Measurements from ENCODE around the gene M6PR.

The M6PR gene

DNA sequence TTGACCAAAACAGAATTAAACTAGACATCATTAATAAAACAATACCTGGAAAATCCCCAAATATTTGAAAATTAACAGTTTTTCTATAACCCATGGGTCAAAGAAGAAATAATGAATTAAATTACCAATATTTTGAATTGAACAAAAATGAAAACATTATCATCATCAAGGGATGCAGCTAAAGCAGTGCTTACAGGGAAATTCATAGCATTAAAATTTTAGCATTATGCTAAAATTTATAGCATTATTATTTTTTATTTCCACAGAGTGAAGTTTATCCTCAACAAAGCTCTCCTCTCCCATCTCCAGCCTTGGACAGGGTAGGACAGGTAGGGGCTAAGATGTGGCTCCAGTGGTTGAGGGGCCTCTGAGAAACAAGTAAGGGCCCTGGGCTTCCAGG, 19.3 kb upstream of the M6PR start:
- no peak for DNase-seq
- TF ChIP-seq GATA1 (IDR thresholded peaks at IDR 0.05; ENCODE audit: low read depth, low read length) (no peak), POLR2A (IDR thresholded peaks at IDR 0.05; ENCODE audit: low read length) (no peak)

DNA sequence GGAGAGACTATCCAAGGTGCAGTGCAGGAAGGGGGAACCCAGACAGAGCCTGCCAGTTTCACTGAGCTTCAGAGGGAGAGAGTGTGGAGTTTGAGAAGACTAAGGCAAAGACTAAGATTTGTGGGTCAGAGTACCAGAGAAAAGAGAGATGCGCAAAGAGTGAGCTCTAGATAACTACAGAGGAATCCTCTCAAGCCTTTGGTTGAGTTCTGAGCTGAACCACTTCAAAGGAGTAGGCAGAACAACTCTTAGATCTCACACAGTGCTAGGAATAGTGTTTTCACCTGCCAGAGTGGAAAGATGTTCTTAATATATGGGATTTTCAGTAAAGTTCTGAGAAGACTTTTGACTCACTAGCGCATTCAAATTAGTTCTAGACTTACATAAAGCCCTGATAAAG, 10.7 kb upstream of the M6PR start:
- DNase-seq: no peak
- TF ChIP-seq GATA1 (IDR thresholded peaks at IDR 0.05; ENCODE audit: low read depth, low read length): no peak
- TF ChIP-seq POLR2A (IDR thresholded peaks at IDR 0.05; ENCODE audit: low read length): no peak

DNA sequence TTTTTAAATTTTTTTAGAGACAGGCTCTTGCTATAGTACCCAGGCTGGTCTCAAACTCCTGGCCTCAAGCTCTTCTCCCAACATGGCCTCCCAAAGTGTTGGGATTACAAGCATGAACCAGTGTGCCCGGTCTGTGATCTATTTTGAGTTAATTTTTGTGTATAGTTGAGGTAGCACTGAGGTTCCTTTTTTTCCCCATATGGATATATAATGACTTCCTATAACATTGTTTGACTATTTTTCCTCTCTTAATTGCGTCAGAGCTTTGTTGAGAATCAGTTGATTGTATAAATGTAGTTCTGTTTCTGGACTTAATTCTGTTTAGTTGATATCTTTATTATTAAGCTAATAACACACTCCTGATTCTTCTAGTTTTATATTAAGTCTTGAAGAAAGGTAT, 8.6 kb upstream of the M6PR start:
- DNase-seq: no peak
- TF ChIP-seq GATA1 (IDR thresholded peaks at IDR 0.05; ENCODE audit: low read depth, low read length) (no peak), POLR2A (IDR thresholded peaks at IDR 0.05; ENCODE audit: low read length) (no peak)

DNA sequence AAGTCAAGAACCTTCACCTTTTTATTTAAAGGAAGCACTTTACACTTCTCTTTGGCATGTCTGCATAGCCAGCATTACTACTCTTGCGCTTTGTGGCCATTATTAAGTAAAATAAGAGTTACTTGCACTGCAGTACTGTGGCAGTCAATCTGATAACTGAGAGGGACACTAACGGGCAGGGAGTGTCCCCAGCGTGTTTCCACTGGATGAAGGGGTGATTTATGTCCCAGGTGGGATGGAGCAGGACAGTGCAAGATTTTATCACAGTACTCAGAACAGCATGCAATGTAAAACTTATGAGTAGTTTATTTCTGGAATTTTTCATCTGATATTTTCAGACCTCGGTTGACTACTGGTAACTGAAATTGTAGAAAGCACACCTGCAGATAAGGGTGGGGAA, 8.1 kb upstream of the M6PR start:
- no peak for TF ChIP-seq GATA1 (IDR thresholded peaks at IDR 0.05; ENCODE audit: low read depth, low read length)
- TF ChIP-seq POLR2A (IDR thresholded peaks at IDR 0.05; ENCODE audit: low read length): no peak
- DNase-seq: no peak

DNA sequence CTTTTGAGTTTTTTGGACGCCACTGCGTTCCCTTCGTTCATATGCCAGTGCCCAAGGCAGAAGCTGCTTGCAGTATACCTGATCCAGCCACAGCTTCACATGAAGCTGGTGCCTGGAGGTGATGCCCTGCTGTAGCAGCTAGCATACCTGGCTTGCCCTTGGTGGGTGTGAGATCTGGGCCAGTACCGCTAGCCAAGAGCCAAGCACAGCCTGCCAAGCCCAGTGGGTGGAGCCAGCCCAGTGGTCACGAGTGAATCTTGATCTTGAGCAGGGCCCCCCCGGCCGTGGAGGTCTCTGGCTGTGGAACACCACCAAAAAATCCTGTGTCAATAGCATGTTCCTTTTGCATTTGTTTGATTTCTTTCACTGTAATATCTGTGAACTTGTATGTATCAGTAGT, 7.3 kb upstream of the M6PR start:
- no peak for TF ChIP-seq GATA1 (IDR thresholded peaks at IDR 0.05; ENCODE audit: low read depth, low read length)
- TF ChIP-seq POLR2A (IDR thresholded peaks at IDR 0.05; ENCODE audit: low read length): no peak
- no peak for DNase-seq

DNA sequence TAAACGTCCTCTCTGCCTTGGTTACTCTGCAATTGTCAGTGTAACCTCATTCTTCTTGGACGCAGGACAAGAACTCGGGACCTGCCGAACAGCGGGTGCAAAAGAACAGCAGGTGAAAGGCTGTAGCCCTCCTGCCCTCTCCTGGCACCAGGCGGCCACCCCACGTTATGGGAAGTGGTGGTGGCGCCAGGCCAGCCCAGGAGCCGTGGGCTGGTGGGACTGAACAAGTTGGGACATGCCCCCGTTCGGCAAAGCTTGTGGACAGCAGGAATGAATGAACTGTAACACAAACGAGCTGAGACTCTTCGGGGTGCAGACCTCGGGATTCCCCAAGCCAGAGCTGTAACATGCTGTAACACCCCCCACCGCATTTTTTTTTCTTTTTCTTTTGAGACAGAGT, 6.6 kb upstream of the M6PR start:
- DNase-seq: no peak
- TF ChIP-seq GATA1 (IDR thresholded peaks at IDR 0.05; ENCODE audit: low read depth, low read length) (no peak), POLR2A (IDR thresholded peaks at IDR 0.05; ENCODE audit: low read length) (no peak)

DNA sequence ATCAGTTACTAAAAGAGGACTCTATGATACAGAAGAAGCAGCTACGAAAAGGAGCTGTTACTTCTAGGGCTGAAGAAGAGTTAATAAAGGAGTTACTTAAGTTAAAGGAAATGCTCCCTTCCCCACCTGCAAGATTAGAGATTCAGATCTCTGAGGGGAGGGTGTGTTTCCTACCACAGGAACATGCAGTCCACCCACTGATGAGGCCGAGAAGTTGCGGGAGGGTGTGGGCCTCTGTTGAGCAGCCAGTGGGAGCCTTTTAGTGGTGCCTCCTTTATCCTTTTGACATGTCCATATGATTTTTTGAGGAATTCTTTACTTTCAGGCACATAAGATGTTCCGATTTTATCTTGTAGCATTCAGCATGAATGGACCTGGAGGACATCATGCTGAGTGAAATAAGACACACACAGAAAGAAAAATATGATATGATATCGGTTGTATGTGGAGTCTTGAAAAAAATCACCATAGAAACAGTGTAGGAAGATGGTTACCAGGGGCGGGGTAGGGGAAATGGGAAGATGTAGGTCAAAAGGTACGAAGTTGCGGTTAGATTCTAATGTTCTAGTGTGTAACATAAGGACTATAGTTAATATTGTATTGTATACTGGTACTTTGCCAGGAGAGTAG, 4.4 kb upstream of the M6PR start:
- no peak for TF ChIP-seq POLR2A (IDR thresholded peaks at IDR 0.05; ENCODE audit: low read length)
- TF ChIP-seq GATA1 (IDR thresholded peaks at IDR 0.05; ENCODE audit: low read depth, low read length): no peak
- DNase-seq: no peak

DNA sequence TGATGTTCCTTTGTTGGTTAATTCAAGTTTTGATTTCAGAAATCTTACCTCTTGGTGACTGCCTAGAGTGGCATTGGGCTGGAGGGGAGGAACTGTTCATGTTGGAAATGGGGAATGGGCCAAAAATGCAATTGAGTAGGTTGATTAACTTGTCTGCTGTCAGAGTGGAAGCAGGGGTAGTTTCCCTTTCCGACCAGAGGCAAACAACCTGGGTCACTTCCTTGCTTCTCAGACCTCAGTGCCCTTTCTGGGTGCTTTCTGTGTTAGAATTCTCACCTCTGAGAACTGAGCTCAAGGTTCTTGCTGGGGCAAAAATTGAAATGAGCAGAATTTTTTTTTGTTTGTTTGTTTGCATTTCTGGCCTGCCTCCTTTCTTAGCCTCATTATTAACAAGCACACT, 2.3 kb upstream of the M6PR start:
- TF ChIP-seq POLR2A (IDR thresholded peaks at IDR 0.05; ENCODE audit: low read length) (no peak), GATA1 (IDR thresholded peaks at IDR 0.05; ENCODE audit: low read depth, low read length) (no peak)
- DNase-seq: no peak

DNA sequence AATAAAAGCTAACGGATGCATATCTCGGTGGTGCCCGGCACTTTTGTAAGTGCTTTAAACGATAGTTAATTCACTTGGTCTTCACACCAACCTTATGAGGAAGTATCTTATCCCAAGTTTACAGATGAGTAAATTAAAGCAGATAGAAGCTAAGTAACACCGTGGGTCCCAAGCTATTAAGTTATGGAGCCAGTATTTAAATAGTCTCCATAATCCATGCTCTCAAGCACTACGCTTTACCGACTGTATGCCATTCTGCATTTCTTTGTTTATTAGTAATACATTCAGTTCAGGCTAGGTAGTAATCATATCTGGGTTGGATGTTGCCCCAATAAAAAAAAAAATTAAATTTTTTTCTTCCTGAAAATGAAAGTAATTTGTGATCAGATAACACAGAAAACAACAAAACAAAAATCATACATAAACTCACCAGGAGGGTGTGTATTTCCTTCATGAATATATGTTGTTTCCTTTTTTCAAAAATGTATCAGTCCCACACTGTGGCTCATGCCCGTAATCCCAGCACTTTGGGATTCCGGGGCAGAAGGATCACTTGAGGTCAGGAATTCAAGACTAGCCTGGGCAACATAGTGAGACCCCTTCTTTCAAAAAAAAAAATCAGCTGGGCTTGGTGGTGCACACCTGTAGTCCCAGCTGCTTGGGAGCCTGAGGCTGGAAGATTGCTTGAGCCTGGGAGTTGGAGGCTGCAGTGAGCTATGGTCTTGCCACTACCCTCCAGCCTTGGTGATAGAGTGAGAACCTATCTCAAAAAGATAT, 1.4 kb upstream of the M6PR start:
- DNase-seq: peak; percentile 31 to 37
- no peak for TF ChIP-seq GATA1 (IDR thresholded peaks at IDR 0.05; ENCODE audit: low read depth, low read length)
- no peak for TF ChIP-seq POLR2A (IDR thresholded peaks at IDR 0.05; ENCODE audit: low read length)

DNA sequence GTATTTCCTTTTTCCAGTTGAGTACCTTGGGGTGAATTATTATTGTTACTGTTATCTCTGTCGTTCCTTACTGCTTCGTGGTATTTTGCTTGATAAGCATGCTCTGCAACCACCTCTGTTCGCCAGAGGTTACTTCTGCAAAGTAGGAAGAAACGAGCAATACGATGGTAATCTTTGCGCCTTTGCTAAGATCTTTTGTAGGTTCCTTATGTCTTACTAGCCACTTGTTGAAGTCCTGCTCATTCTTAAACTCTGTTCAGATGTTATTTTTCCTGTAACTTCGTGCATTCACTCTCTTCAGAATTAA, 729 bp upstream of the M6PR start:
- no peak for DNase-seq
- TF ChIP-seq POLR2A (IDR thresholded peaks at IDR 0.05; ENCODE audit: low read length): no peak
- TF ChIP-seq GATA1 (IDR thresholded peaks at IDR 0.05; ENCODE audit: low read depth, low read length): no peak

DNA sequence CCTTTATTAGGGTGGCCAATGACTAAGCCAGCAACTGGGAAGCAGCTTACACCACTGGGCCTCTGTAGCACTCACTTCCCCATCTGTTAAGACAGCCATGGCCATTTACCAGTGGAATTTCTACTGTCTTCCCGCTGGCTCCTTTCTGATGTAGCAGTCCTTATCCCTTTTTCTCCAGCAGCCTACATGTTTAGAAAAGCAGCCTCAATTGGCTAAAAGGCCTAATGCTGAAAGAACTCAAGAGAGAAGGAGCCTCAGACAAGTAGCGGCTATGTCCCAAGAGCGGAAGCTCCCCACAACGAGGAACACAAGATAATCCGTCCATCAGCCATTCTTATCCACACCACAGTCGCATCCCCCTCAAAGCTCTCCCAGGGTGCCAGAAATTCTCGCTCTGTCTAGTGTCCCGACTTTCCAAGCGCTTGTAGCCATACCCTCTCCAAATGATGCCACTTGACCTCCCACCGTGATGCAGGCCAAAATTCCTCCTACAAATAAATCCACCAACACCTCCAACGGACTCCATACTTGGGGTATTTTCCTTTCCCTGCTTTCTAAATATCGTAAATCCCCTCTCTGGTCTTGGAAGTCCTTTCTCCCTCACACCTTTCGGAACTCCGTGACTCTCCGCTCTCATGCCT, 624 bp downstream of the M6PR start:
- DNase-seq: peak; percentile 68 to 70

DNA sequence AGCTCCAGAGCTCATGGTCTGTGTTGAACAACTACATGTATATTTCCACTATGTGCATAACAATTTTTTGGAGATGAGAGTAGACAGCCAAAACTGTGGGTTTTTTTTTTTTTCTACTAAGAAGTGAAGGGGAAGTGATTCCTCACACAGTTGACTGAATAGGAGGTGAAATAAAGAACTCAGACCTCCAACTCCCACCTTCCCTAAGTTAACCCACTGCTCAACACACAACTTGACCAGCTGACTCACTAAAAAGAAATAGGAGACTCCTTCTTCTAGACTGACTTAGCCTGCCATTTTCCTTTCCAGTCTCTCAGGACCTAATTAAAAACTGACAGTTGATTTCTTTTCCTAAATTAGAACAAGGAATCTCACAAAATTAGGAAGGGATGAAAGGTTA, 1.7 kb downstream of the M6PR start:
- peak; percentile 8 to 13 for DNase-seq
- TF ChIP-seq GATA1 (IDR thresholded peaks at IDR 0.05; ENCODE audit: low read depth, low read length) (no peak), POLR2A (IDR thresholded peaks at IDR 0.05; ENCODE audit: low read length) (no peak)

More for the DNA sequence above, 624 bp downstream of the M6PR start:
- TF ChIP-seq POLR2A (IDR thresholded peaks at IDR 0.05; ENCODE audit: low read length) (no peak), GATA1 (IDR thresholded peaks at IDR 0.05; ENCODE audit: low read depth, low read length) (no peak)

DNA sequence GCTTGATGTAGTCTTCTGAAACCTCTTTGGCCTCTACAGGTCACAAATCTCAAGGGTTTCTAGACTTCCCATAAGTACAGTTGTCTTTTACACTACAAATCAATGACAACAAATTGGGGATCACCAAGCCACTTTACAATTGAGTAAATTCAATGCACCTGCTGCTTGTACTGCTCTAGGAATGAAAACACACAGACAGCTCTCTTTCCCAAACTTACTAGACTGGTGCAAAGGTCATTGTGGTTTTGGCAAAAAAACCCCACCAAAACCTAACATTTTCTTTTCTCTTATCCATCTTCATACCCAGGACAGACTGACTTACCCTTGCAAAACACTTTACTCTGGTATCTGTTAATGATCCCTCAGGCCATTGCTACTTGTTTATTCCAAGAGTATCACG, 2.7 kb downstream of the M6PR start:
- no peak for DNase-seq
- no peak for TF ChIP-seq POLR2A (IDR thresholded peaks at IDR 0.05; ENCODE audit: low read length)
- no peak for TF ChIP-seq GATA1 (IDR thresholded peaks at IDR 0.05; ENCODE audit: low read depth, low read length)

DNA sequence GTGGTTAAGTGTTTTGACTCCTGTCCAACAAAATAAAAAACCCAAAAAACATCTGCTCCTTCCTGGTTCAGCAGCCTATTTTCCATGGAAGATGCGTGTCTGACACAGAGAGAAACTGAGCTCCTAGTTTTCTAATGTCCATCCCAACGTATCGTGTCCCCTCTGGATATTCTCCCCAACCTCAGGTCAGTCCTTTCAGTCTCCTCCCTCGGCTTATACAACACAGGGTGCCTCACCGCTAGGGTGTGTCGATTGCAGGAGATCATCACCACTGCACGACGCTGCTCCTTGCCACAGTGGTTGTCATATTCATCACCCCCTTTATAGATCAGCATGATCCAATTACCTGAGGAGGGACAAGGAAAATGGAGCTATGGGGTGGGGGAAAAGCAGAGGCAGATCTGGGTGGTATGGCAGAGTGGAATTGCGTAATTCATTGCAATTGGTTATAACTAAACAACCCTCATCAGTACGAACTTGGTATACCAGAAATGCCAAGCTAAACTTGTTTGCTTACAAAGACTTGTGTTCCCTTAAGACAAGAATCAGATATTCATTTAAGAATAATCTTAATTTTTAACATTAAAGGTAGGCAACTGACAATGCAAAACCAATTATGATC, 5.8 kb downstream of the M6PR start:
- TF ChIP-seq POLR2A (IDR thresholded peaks at IDR 0.05; ENCODE audit: low read length) (no peak), GATA1 (IDR thresholded peaks at IDR 0.05; ENCODE audit: low read depth, low read length) (no peak)
- no peak for DNase-seq
